GM12878 (cell line): ENCODE measurements around the gene CHID1. TPM values are rescaled to one million over a fixed set of nuclear protein-coding genes. Genes with fewer than 3 reads are reported as not detected.
A peak's percentile ranks its signal among the peaks of the same experiment; 100 is the strongest.

Experiments used
- ATAC-seq: fragments of 200-7000 bp; cut with Tn5 transposase; 3 replicates; pipeline ENCODE4 v1.9.1; 2020; ENCODE audit warnings: mild to moderate bottlenecking, moderate library complexity
- BruUV-seq: library from RNA; stranded (reverse); fragments of 400-500 nt; replicated peaks from 2 replicates; lab custom pipeline; 2021; lab: Mats Ljungman, UMichigan
- CTCF ChIA-PET: fragments of 300-600 bp; sonication (Branson Sonifier 250); formaldehyde crosslinking; extraction: SDS; loops from one replicate; lab custom pipeline; 2021; ENCODE audit warnings: inconsistent platforms; lab: Yijun Ruan, JAX
- POLR2A ChIA-PET: fragments of 350-600 bp; formaldehyde crosslinking; extraction: SDS; loops from one replicate; lab custom pipeline; 2021; ENCODE audit warnings: inconsistent platforms; lab: Charles Lee
- RAD21 ChIA-PET: fragments of 300-600 bp; sonication (Branson Sonifier 250); formaldehyde crosslinking; loops from one replicate; lab custom pipeline; 2023; ENCODE audit warnings: antibody characterized with exemption; ENCODE audit not compliant: unreplicated experiment; lab: Charles Lee
- SMC1A ChIA-PET: fragments of 300-600 bp; sonication (Branson Sonifier 250); formaldehyde crosslinking; loops from one replicate; lab custom pipeline; 2023; ENCODE audit not compliant: unreplicated experiment, uncharacterized antibody; lab: Charles Lee
- DNase-seq: peaks from one replicate; pipeline ENCODE4 v3.0.0-alpha.2; 2011; ENCODE audit warnings: low read depth, low spot score
- FAIRE-seq: peaks from 3 replicates; lab custom pipeline; 2011; peaks lifted over from hg19 to GRCh38; lab: Jason Lieb, UNC
- H2AFZ ChIP-seq: 2 replicates; pipeline ENCODE4 v1.6.0; 2011; ENCODE audit warnings: low read depth, low read length, control low read depth; ENCODE audit not compliant: control insufficient read depth
- H3K27ac ChIP-seq: 2 replicates; pipeline ENCODE4 v1.5.1; 2011; ENCODE audit warnings: control low read depth; ENCODE audit not compliant: control insufficient read depth, insufficient read depth
- H3K27me3 ChIP-seq, 2 experiments: replicated peaks in 1 of 2; 2 replicates each; pipeline versions ENCODE4 v1.6.0 to v1.6.1; 2011; ENCODE audit warnings: low read length in 1 of 2; ENCODE audit not compliant: control insufficient read depth in 2 of 2, insufficient read depth in 2 of 2
- H3K36me3 ChIP-seq, 2 experiments: 2 replicates each; pipeline ENCODE4 v1.5.1; 2011; ENCODE audit warnings: low read length in 1 of 2; ENCODE audit not compliant: control insufficient read depth in 2 of 2, insufficient read depth in 2 of 2
- H3K4me1 ChIP-seq: 2 replicates; pipeline ENCODE4 v1.6.1; 2011; ENCODE audit warnings: mild to moderate bottlenecking, low read length, moderate library complexity, mixed read lengths; ENCODE audit not compliant: control insufficient read depth, insufficient read depth
- H3K4me2 ChIP-seq: 2 replicates; pipeline ENCODE4 v1.6.0; 2011; ENCODE audit warnings: control low read depth; ENCODE audit not compliant: control insufficient read depth, insufficient read depth
- H3K4me3 ChIP-seq: fragments of 200-600 bp; sonication (generic); 2 replicates; pipeline ENCODE4 v1.5.1; 2016
- H3K79me2 ChIP-seq: 2 replicates; pipeline ENCODE4 v1.6.0; 2011; ENCODE audit warnings: low read length; ENCODE audit not compliant: control insufficient read depth, insufficient read depth
- H3K9ac ChIP-seq: 2 replicates; pipeline ENCODE4 v1.8.0; 2011; ENCODE audit warnings: low read length, control low read depth, mixed read lengths; ENCODE audit not compliant: control insufficient read depth, insufficient read depth
- H3K9me3 ChIP-seq: replicated peaks from 3 replicates; pipeline ENCODE4 v1.5.1; 2011; ENCODE audit warnings: mild to moderate bottlenecking, low read length; ENCODE audit not compliant: control insufficient read depth, insufficient read depth
- H4K20me1 ChIP-seq: 2 replicates; pipeline ENCODE4 v1.6.0; 2011; ENCODE audit not compliant: control insufficient read depth, insufficient read depth
- CBX3 ChIP-seq: fragments of 200-600 bp; sonication (generic); IDR thresholded peaks from 2 replicates; pipeline ENCODE4 v1.6.1; 2016; ENCODE audit warnings: low read depth, borderline replicate concordance
- RAD51 ChIP-seq: fragments of 450-650 bp; IDR thresholded peaks from 2 replicates; pipeline ENCODE4 v1.6.1; 2016; ENCODE audit warnings: moderate library complexity, mild to moderate bottlenecking, inconsistent platforms
- WGBS: methylation state at CpG from one replicate; pipeline ENCODE4 v1.1.6; 2016; ENCODE audit warnings: low lambda C conversion rate; ENCODE audit not compliant: insufficient replicate concordance, insufficient coverage; ENCODE audit errors: missing lambda C conversion rate; 5-methylcytosine and 5-hydroxymethylcytosine counted together
- in situ Hi-C: fragments of 300-500 bp; cut with MboI; formaldehyde crosslinking; loops from 9 replicates; pipeline ENCODE4 v1.14.3; 2018; ENCODE audit warnings: mixed read lengths
- intact Hi-C: fragments of 100-400 bp; cut with micrococcal nuclease; formaldehyde crosslinking; loops from one replicate; pipeline ENCODE4 v1.14.2; 2022; ENCODE audit not compliant: unreplicated experiment
- polyA plus RNA-seq, 11 experiments: library from polyadenylated mRNA; depleted of rRNA in 4 of 11; unstranded in 6 of 11; stranded (reverse) in 5 of 11; fragments of >200 nt; fragmentation: Nextera tagmentation in 4 of 11; fragmentation: Illumina TruSeq in 1 of 11; extraction: Ambion mirVana in 4 of 11; extraction: Trizol in 1 of 11; gene quantifications; 1 replicate in 1 of 11; 2 replicates in 10 of 11; pipeline versions ENCODE4 v1.2.1 to v1.2.3, GENCODE V29; 2011 to 2016; ENCODE audit warnings: inconsistent platforms in 2 of 11, missing spikeins in 2 of 11, low read depth in 1 of 11
- total RNA-seq, 4 experiments: library from RNA; depleted of rRNA in 3 of 4; stranded (reverse); fragments of >200 nt in 3 of 4; fragmentation: Illumina TruSeq in 1 of 4; extraction: Trizol in 1 of 4; gene quantifications; 2 replicates each; pipeline versions ENCODE4 v1.2.1 to v1.2.3, GENCODE V29; 2013 to 2021
- TF ChIP-seq, protein P1 (sequence below): fragments of 450-650 bp; IDR thresholded peaks from 2 replicates; pipeline ENCODE4 v1.6.1; 2017; ENCODE audit warnings: mild to moderate bottlenecking

Gene CHID1
- total and polyA plus RNA-seq, 10 of the 15 experiments (the other 5 are each of a cell fraction or from before 2014, with no cell fraction given): 4.8 to 75.2 (median 30.1) TPM

- FAIRE-seq: no peak
- no peak overlapping the region; the same call in 1 of the 2 replicates for H3K4me3 ChIP-seq
- RAD21 ChIA-PET: no interaction called here
- no peak overlapping the region for H2AFZ ChIP-seq
- CTCF ChIA-PET: no interaction called here
- POLR2A ChIA-PET: no interaction called here
- in situ Hi-C loops: loop anchor here (10.0 kb wide), 2 partner anchors 205 to 1005 kb away; partner anchors contain the start of gene LSP1
- SMC1A ChIA-PET: no interaction called here
- TF ChIP-seq, protein P1, sequence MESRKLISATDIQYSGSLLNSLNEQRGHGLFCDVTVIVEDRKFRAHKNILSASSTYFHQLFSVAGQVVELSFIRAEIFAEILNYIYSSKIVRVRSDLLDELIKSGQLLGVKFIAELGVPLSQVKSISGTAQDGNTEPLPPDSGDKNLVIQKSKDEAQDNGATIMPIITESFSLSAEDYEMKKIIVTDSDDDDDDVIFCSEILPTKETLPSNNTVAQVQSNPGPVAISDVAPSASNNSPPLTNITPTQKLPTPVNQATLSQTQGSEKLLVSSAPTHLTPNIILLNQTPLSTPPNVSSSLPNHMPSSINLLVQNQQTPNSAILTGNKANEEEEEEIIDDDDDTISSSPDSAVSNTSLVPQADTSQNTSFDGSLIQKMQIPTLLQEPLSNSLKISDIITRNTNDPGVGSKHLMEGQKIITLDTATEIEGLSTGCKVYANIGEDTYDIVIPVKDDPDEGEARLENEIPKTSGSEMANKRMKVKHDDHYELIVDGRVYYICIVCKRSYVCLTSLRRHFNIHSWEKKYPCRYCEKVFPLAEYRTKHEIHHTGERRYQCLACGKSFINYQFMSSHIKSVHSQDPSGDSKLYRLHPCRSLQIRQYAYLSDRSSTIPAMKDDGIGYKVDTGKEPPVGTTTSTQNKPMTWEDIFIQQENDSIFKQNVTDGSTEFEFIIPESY: no peak
- TF ChIP-seq CBX3 (no peak), RAD51 (no peak)
- TF ChIP-seq, all 136 proteins: peak for 0
- Histone ChIP-seq H3K9ac (no peak overlapping the region), H3K36me3 (no peaks in the 10 kb centered on the region), H4K20me1 (no peaks in the 10 kb centered on the region), H3K79me2 (no peaks in the 10 kb centered on the region), H3K4me1 (no peaks in the 10 kb centered on the region), H3K27ac (no peak overlapping the region), H3K4me2 (peak overlapping the region; percentile 42; the same call in 1 of the 2 replicates), H3K9me3 (no peaks in the 10 kb centered on the region), H3K27me3 (no peaks in the 10 kb centered on the region; a peak in 1 of 4 replicates)
- no TSS peak for BruUV-seq
- DNase-seq (no peak), ATAC-seq (no peak)
- 45% methylated on average over 34 of the region's 97 CpGs for WGBS
- intact Hi-C loops: no loop called here
Observed at GRCh38 chr11:849951-850774, 60.4 kb downstream of the CHID1 start.
